ENCODE data around the gene TNKS1BP1.
"Not testable (repeated sequence)": the region's sequence is repeated elsewhere in the genome, so short reads cannot be mapped to it uniquely, and the experiment has no call there.

TNKS1BP1 gene

DNA sequence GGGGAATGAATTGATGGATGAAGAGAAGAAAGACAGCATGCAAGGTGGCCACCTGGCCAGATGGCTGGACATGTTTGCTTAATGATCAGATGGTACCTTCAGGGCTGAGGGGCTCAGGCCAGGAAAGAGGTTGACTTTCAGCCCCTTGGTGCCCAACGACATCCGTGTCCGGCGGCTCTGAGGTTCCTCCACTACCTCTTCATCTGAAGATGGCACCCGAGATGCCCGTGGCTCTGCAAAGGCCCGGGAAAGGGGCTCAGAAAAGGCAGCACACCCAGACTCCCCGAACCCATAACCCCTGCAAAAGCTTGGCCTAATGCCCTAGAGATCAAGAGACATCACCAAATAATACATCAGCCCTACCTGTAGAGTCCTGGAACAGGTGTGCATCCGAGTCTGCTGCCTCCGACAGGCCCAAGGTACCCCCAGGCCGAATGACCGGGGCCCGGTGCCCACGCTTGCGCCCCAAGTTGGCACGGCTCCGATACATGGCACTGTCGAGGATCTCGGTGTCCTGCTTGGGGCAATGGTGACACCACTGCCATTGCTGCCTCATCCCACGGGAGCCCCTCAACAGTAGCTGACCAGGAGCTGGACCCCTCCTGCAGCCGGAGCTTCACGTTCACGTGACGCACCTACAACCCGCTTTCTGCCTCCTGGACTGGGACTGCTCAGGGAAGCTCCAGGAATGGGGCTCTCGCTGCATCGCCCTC lies 22.9 kb downstream of the TNKS1BP1 start:
- no peak for DNase-seq (ENCODE audit: extremely low spot score)
- ChIA-PET CTCF (no interaction called here), POLR2A (no interaction called here)
- TF ChIP-seq CTCF (IDR thresholded peaks at IDR 0.05; ENCODE audit: control extremely low read depth, extremely low read depth, low read depth, missing control alignments): no peak

- TF ChIP-seq CTCF (IDR thresholded peaks at IDR 0.05; ENCODE audit: control extremely low read depth, extremely low read depth, low read depth, missing control alignments): no peak
- CTCF ChIA-PET: no interaction called here
Observed at GRCh38 chr11:57300785-57301184, 24.0 kb downstream of the TNKS1BP1 start.

GRCh38 chr11:57299150-57299737 lies 25.5 kb downstream of the TNKS1BP1 start:
- TF ChIP-seq CTCF (IDR thresholded peaks at IDR 0.05; ENCODE audit: control extremely low read depth, extremely low read depth, low read depth, missing control alignments): no peak
- ChIA-PET CTCF (no interaction called here), POLR2A (no interaction called here)
- no peak for DNase-seq (ENCODE audit: extremely low spot score)

More at GRCh38 chr11:57300785-57301184, 24.0 kb downstream of the TNKS1BP1 start:
- POLR2A ChIA-PET: no interaction called here
- DNase-seq (ENCODE audit: extremely low spot score): no peak

- POLR2A ChIA-PET: no interaction called here
- CTCF ChIA-PET: no interaction called here
- no peak for DNase-seq (ENCODE audit: extremely low spot score)
- TF ChIP-seq CTCF (IDR thresholded peaks at IDR 0.05; ENCODE audit: control extremely low read depth, extremely low read depth, low read depth, missing control alignments): no peak
Observed at GRCh38 chr11:57297221-57297620, 27.5 kb downstream of the TNKS1BP1 start.

DNA sequence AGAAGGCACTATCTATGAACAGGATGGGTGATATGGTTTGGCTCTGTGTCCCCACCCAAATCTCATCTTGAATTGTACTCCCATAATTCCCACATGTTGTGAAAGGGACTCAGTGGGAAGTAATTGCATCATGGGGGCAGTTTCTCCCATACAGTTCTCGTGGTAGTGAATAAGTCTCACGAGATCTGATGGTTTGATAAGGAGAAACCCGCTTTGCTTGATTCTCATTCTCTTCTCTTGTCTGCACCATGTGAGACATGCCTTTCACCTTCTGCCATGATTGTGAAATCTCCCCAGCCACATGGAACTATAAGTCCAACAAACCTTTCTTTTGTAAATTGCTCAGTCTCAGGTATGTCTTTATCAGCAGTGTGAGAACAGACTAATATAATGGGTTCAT lies 28.5 kb downstream of the TNKS1BP1 start:
- DNase-seq (ENCODE audit: extremely low spot score); POLR2A ChIA-PET: not testable (repeated sequence)
- CTCF ChIA-PET: interaction anchor here (1.2 kb wide), 1 partner anchor 16 kb away, joined by 4 read pairs; no protein-coding TSS in a partner anchor

DNA sequence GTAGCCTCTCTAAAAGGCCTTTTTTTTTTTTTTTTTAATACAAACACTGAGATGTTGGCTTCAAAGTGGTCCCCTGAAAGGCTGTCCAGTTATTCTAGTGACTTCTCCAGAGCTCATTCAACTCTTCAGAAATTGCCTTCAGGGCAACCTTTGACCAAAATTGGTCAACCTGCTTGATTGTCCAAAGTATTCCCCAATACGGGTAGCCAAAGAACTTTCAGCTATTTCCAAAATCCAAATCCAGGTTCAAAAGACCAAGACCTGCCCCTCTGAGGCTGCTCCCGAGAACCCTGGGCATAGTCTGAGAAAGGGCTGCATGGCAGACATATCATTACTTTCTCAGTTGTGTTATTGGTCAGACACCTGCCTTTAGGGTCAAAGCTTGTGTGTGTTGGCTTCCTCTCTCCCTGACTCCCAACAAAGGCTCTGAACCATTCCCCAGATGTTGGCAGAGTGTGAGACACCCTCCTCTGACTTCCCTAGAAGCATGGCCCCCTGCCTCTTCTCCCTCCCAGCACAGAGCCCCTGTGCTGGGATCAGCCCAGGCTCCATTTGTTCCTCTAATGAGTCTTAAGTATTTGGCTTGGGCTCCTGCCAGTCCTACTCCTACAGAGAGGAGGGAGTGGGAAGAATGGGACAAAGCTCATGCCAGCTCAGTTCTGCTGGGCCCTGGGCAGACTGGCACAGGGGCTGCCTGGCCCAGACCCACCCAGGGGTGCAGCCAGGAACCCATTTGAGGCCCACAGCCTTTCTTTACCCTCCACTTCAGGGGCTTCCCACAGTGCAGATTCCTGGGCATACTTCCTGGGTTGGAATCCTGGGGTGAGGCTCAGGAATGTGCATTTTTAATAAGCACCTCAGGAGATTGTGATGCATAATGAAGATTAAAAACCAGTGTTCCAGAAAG lies 30.3 kb downstream of the TNKS1BP1 start:
- no peak for TF ChIP-seq CTCF (IDR thresholded peaks at IDR 0.05; ENCODE audit: control extremely low read depth, extremely low read depth, low read depth, missing control alignments)
- ChIA-PET CTCF (interaction anchor here (1.2 to 1.3 kb wide), 2 partner anchors 9 to 17 kb away, joined by 3 to 4 read pairs; no protein-coding TSS in a partner anchor), POLR2A (no interaction called here)
- no peak for DNase-seq (ENCODE audit: extremely low spot score)
